Gastrocnemius medialis (tissue), 4 donors: Measurements from ENCODE around the gene CILP2.

Experiments
- CTCF ChIP-seq, 5 experiments: fragments of 450-650 bp in 3 of 5; fragments of 200-600 bp in 2 of 5; sonication (generic) in 2 of 5; IDR thresholded peaks in 4 of 5; conservative IDR thresholded peaks in 1 of 5; 1 replicate in 4 of 5; 2 replicates in 1 of 5; pipeline ENCODE4 v1.5.1; 2016 to 2019; ENCODE audit warnings: antibody characterized with exemption in 5 of 5, mild to moderate bottlenecking in 3 of 5, moderate library complexity in 3 of 5
- POLR2A ChIP-seq, 2 donors: fragments of 450-650 bp; IDR thresholded peaks; one replicate each; pipeline ENCODE4 v1.6.1; 2017; ENCODE audit warnings: antibody characterized with exemption in 2 of 2, mild to moderate bottlenecking in 2 of 2, moderate library complexity in 2 of 2

- TF ChIP-seq CTCF (IDR thresholded peaks at IDR 0.05 in 4 of 5, conservative IDR thresholded peaks at IDR 0.05 in 1 of 5) = no peak
- TF ChIP-seq POLR2A (IDR thresholded peaks at IDR 0.05) = no peak
These were observed 46.6 kb upstream of the CILP2 start for GRCh38 chr19:19491321-19492025.
